ENCODE data around the gene DLG2.

DLG2 gene

GRCh38 chr11:84780689-84781293, 846.4 kb downstream of the DLG2 start:
- DNase-seq (ENCODE audit: low read depth in 2 of 2): no peak

GRCh38 chr11:84775503-84775902, 851.6 kb downstream of the DLG2 start:
- DNase-seq (ENCODE audit: low read depth in 2 of 2): no peak

- no peak for DNase-seq (ENCODE audit: low read depth in 2 of 2)
Measured at GRCh38 chr11:84763931-84764330, 863.2 kb downstream of the DLG2 start.

DNA sequence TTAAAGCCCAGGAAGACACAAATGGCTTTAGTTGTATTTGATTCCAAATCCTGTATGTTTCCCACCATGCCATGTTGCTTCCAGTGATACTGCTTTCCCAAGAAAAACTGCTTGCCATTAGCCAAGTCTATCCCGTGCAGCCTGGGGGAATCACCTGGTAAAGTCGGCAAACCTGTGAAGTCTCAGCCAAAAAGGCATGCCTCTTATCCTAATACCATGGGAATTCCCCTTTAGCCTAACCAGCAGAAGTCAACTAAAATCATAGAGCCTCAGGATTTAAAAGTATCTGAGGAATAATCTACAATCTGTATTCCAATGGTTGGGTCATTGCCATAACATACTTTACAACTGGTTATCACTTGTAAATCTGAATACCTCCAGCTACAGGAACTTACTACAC, 869.4 kb downstream of the DLG2 start:
- no peak for DNase-seq (ENCODE audit: low read depth in 2 of 2)

GRCh38 chr11:84751371-84751770, 875.8 kb downstream of the DLG2 start:
- DNase-seq (ENCODE audit: low read depth in 2 of 2): no peak

- no peak for DNase-seq (ENCODE audit: low read depth in 2 of 2)
Measured at GRCh38 chr11:84747871-84748270, 879.3 kb downstream of the DLG2 start.

- DNase-seq (ENCODE audit: low read depth in 2 of 2): no peak
Measured at GRCh38 chr11:84740050-84740449, 887.1 kb downstream of the DLG2 start.

- no peak for DNase-seq (ENCODE audit: low read depth in 2 of 2)
Measured at GRCh38 chr11:84724256-84724655, 902.9 kb downstream of the DLG2 start.

- no peak for DNase-seq (ENCODE audit: low read depth in 2 of 2)
Measured at GRCh38 chr11:84722583-84723108, 904.5 kb downstream of the DLG2 start.

DNA sequence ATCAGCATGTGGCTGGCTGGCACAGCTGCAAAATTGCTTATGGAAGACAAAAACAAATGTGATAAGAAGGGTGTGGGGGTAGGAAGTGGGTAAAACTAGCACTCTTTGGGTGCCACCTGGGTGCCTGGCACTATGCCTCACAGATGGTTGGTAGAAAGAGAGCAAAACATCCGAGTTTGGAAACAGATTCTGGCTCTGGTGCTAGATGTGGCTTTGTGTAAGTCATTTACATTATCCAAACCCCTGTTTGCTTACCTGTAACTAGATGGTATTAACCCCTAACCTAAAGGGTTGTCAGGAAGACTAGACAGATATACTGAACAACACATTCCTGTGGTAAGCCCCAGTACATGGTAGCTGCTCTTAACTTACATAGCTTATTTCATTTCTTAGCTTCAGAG, 905.6 kb downstream of the DLG2 start:
- no peak for DNase-seq (ENCODE audit: low read depth in 2 of 2)

DNA sequence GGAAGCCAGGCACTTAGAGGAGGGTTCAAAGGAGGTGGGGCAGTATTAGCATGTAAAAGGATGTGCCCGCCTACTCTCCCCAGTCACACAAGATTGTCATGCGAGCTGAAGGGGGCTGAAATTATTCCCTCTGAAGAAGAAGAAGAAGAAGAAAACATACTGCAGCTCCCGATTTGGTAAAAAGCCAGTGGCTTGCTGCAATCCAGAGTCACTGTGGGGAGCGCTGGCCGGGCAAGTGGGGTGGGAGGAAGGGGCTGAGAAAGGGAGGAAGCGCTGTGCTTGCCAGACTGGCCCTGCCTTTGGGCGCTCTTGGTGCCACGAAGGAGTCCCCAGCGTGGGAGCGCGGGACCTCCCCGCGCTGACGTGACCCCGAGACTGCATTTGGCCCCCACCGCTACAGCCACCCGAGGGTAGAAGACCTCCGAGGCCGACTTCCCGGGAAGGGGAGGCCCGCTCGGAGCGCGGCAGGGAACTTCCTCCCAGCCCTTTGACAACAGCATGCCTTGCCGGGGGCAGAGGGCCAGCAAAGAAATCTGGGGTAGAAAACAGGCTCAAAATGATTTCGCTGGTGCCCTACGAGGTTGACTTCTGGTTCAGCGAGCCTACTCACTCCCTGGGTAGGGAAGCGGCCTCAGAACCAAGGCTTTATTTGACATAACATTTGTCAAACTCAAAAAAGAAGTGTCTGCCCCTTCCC, 906.3 kb downstream of the DLG2 start:
- DNase-seq (ENCODE audit: low read depth in 2 of 2): no peak

DNA sequence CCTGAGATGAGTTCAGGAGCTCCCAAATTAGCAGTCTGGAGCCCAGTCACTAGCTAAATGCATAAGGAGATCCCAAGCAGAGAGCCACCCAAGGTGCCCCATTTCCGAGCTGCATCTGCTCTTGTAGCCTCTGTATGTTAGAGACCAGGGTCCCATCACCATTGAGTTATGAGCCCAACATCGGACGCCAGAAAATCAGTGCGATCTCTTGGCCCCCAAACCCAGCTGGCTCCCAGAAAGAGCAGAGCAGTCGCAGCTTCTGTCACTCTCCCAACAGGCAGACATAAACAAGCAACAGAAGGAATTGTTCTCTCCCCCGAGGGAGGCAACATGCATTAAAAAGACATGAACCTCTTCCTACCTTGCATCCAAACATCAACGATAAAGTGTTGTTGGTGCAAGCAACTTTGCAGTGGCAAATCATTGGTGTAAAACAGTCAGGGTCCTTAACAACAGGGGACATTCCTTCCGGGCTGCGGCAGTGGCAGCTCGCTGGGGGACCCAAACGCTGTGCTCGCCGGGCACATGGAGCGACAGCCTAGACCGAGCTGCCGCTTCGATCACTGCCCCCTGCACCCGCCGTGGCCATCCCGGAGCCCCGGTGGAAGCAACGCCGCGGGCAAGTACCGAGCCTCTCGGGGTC, 907.1 kb downstream of the DLG2 start:
- DNase-seq (ENCODE audit: low read depth in 2 of 2): no peak

DNA sequence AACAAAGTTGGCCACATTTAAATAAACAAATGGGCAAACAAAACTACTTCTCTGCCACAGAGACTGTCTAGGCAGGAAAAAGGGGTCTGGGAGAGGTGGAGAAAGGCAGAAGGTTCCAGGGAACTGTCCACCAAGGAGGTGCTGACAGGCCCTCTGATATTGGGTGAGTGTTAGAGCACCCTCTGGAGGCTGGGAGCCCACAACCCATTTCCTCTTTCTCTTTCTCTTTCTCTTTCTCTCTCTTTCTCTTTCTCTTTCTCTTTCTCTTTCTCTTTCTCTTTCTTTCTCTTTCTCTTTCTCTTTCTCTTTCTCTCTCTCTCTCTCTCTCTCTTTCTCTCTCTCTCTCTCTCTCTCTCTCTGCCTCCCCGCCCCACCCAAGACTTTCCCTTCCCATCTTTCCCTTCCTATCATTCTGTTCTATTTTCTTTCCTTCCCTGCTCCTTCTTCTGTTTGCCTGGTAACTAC, 912.8 kb downstream of the DLG2 start:
- DNase-seq (ENCODE audit: low read depth in 2 of 2): no peak

GRCh38 chr11:84691830-84692229, 935.3 kb downstream of the DLG2 start:
- DNase-seq (ENCODE audit: low read depth in 2 of 2): no peak

- no peak for DNase-seq (ENCODE audit: low read depth in 2 of 2)
Measured at GRCh38 chr11:84687433-84687832, 939.7 kb downstream of the DLG2 start.

- no peak for DNase-seq (ENCODE audit: low read depth in 2 of 2)
Measured at GRCh38 chr11:84686716-84687115, 940.4 kb downstream of the DLG2 start.

DNA sequence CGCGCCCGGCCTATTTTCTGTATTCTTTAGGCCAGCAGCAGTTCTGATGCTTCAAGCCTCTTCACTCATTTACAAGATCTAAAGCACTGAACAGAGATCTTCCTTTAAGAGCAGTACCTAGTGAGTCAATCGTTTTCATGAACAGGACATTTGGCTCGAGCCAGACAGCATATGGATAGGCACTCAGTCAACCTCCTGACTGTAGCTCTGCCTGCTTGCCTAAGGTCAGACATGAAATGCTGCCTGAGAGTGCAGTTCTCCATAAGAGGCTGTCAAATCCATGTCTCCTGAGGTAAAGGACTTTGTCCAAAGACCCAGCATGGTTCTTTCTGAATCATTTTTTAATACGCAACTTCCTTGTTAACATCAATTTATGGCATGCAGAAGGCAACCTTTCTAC, 941.2 kb downstream of the DLG2 start:
- no peak for DNase-seq (ENCODE audit: low read depth in 2 of 2)

GRCh38 chr11:84685149-84685548, 942.0 kb downstream of the DLG2 start:
- no peak for DNase-seq (ENCODE audit: low read depth in 2 of 2)

GRCh38 chr11:84681456-84681855, 945.7 kb downstream of the DLG2 start:
- DNase-seq (ENCODE audit: low read depth in 2 of 2): no peak

- DNase-seq (ENCODE audit: low read depth in 2 of 2): no peak
Measured at GRCh38 chr11:84675396-84676025, 951.6 kb downstream of the DLG2 start.

DNA sequence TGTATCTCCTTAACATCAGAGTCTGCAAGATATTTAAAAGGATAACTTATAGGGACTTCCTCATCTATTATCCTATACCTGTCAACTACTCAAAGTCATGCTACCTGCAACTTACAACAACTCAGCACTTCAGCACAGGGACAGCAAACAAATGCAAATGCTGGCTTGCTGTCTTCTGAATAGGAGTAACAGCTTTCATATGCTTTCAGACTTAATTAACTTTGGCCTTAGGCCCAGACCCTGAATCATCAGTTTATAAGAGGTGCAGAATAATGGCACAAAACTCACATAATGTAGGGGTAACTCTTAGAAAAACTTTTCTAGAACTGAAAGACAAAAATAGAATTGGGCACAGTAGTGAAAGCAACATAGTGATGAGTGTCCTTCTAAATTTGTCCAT, 953.4 kb downstream of the DLG2 start:
- DNase-seq (ENCODE audit: low read depth in 2 of 2): no peak

GRCh38 chr11:84671325-84671999, 955.7 kb downstream of the DLG2 start:
- DNase-seq (ENCODE audit: low read depth in 2 of 2): no peak
